Endodermal cell (in vitro differentiated cells): ENCODE measurements around the gene POP7. TPM values are rescaled to one million over a fixed set of nuclear protein-coding genes. Genes with fewer than 3 reads are reported as not detected.

Experiments used
- DNase-seq: peaks from one replicate; pipeline ENCODE4 v3.0.0-alpha.2; 2017
- H3K27ac ChIP-seq: 2 replicates; pipeline ENCODE4 v1.5.1; 2013; ENCODE audit warnings: mild to moderate bottlenecking, low read depth, low read length, moderate library complexity
- H3K27me3 ChIP-seq: 2 replicates; pipeline ENCODE4 v1.6.1; 2013; ENCODE audit warnings: mild to moderate bottlenecking, low read length, moderate library complexity; ENCODE audit not compliant: insufficient read depth, control insufficient read depth, poor library complexity, severe bottlenecking
- H3K36me3 ChIP-seq: 2 replicates; pipeline ENCODE4 v1.7.0; 2013; ENCODE audit warnings: mild to moderate bottlenecking, low read length, moderate library complexity; ENCODE audit not compliant: control insufficient read depth, insufficient read depth
- H3K4me1 ChIP-seq: one replicate; pipeline ENCODE4 v1.7.0; 2013; ENCODE audit warnings: low read length; ENCODE audit not compliant: control insufficient read depth, insufficient read depth
- H3K4me3 ChIP-seq: 2 replicates; pipeline ENCODE4 v1.5.1; 2013; ENCODE audit warnings: mild to moderate bottlenecking, low read length, moderate library complexity
- H3K9ac ChIP-seq: 2 replicates; pipeline ENCODE4 v1.6.1; 2013; ENCODE audit warnings: mild to moderate bottlenecking, low read length, moderate library complexity; ENCODE audit not compliant: poor library complexity, severe bottlenecking; ENCODE audit errors: extremely low read depth
- H3K9me3 ChIP-seq: 2 replicates; pipeline ENCODE4 v1.6.1; 2013; ENCODE audit warnings: mild to moderate bottlenecking, low read length, moderate library complexity; ENCODE audit not compliant: control insufficient read depth
- H3K27ac Mint-ChIP-seq: 2 replicates; pipeline ENCODE4 v1.8.0; 2020; ENCODE audit warnings: mixed read lengths
- H3K27me3 Mint-ChIP-seq: 2 replicates; pipeline ENCODE4 v1.8.0; 2021; ENCODE audit warnings: mild to moderate bottlenecking, mixed read lengths; ENCODE audit not compliant: insufficient read depth
- H3K36me3 Mint-ChIP-seq: 2 replicates; pipeline ENCODE4 v1.8.0; 2020; ENCODE audit warnings: low read depth, mixed read lengths
- H3K4me1 Mint-ChIP-seq: 2 replicates; pipeline ENCODE4 v1.8.0; 2020; ENCODE audit warnings: mixed read lengths
- H3K4me3 Mint-ChIP-seq: 2 replicates; pipeline ENCODE4 v1.8.0; 2020; ENCODE audit warnings: mild to moderate bottlenecking, moderate library complexity, mixed read lengths
- H3K9me3 Mint-ChIP-seq: 2 replicates; pipeline ENCODE4 v1.8.0; 2020; ENCODE audit warnings: mild to moderate bottlenecking, mixed read lengths
- CTCF ChIP-seq: fragments of 200-600 bp; sonication (generic); conservative IDR thresholded peaks from 2 replicates; pipeline ENCODE4 v1.5.0; 2021; ENCODE audit warnings: antibody characterized with exemption, mild to moderate bottlenecking
- WGBS, 2 experiments: methylation state at CpG; one replicate each; pipeline versions ENCODE4 v1.1.5 to v1.1.7; 2013; ENCODE audit warnings: missing lambda C conversion rate in 2 of 2, mixed read lengths in 1 of 2; ENCODE audit not compliant: insufficient coverage in 1 of 2, insufficient read length in 1 of 2; 5-methylcytosine and 5-hydroxymethylcytosine counted together
- total RNA-seq, 2 donors: library from RNA; stranded (reverse); fragmentation: NEBNext Ultra II Directional in 1 of 2; extraction: Animal tissue kit (Norgen Biotek cat#: 25700) in 1 of 2; gene quantifications; 2 replicates in 1 of 2; 3 replicates in 1 of 2; pipeline ENCODE4 v1.2.1, GENCODE V29; 2021

Gene POP7
- total RNA-seq, 2 donors from 2014 or later, result 51.7 to 59.2 TPM

- Histone ChIP-seq H3K4me3 (no peak overlapping the region), H3K27ac (no peak overlapping the region), H3K27me3 (no peaks in the 10 kb centered on the region), H3K4me1 (no peaks in the 10 kb centered on the region), H3K9ac (no peak overlapping the region), H3K9me3 (no peaks in the 10 kb centered on the region), H3K36me3 (no peaks in the 10 kb centered on the region)
- Mint-ChIP-seq H3K27me3 (peaks cover 8% of the 10 kb centered on the region), H3K9me3 (no peaks in the 10 kb centered on the region), H3K4me3 (no peak overlapping the region), H3K4me1 (no peaks in the 10 kb centered on the region), H3K36me3 (no peaks in the 10 kb centered on the region), H3K27ac (no peak overlapping the region)
- 89 to 90% methylated on average over 10 to 11 of the region's 11 CpGs for WGBS, 2 experiments
- TF ChIP-seq CTCF, result no peak
- no peak for DNase-seq
Measured at GRCh38 chr7:100731937-100732636, 26.2 kb downstream of the POP7 start.

- Mint-ChIP-seq H3K27me3 (peaks cover 5% of the 10 kb centered on the region), H3K4me1 (no peaks in the 10 kb centered on the region), H3K9me3 (peaks cover 7% of the 10 kb centered on the region), H3K27ac (no peak overlapping the region), H3K36me3 (peaks cover 2% of the 10 kb centered on the region), H3K4me3 (no peak overlapping the region)
- DNase-seq, result no peak
- Histone ChIP-seq H3K27ac (no peak overlapping the region), H3K4me3 (no peak overlapping the region), H3K27me3 (no peaks in the 10 kb centered on the region), H3K9me3 (no peaks in the 10 kb centered on the region), H3K4me1 (no peaks in the 10 kb centered on the region), H3K36me3 (no peaks in the 10 kb centered on the region), H3K9ac (no peak overlapping the region)
- WGBS, 2 experiments, result 83 to 89% methylated on average over 1 to 7 of the region's 7 CpGs
- TF ChIP-seq CTCF, result no peak
Measured at GRCh38 chr7:100735730-100736129, 29.8 kb downstream of the POP7 start.

GRCh38 chr7:100736671-100737070 lies 30.8 kb downstream of the POP7 start:
- H3K9me3 Mint-ChIP-seq, result peaks cover 7% of the 10 kb centered on the region
- Histone ChIP-seq H3K36me3 (no peaks in the 10 kb centered on the region), H3K27me3 (no peaks in the 10 kb centered on the region), H3K27ac (no peak overlapping the region), H3K4me1 (no peaks in the 10 kb centered on the region), H3K9ac (no peak overlapping the region), H3K4me3 (no peak overlapping the region), H3K9me3 (no peaks in the 10 kb centered on the region)
- TF ChIP-seq CTCF, result no peak
- H3K4me1 Mint-ChIP-seq, result no peaks in the 10 kb centered on the region
- peaks cover 5% of the 10 kb centered on the region for H3K27me3 Mint-ChIP-seq
- no peak overlapping the region for H3K27ac Mint-ChIP-seq
- DNase-seq, result no peak
- 85 to 89% methylated on average over 7 to 13 of the region's 13 CpGs for WGBS, 2 experiments
- peaks cover 2% of the 10 kb centered on the region for H3K36me3 Mint-ChIP-seq
- no peak overlapping the region for H3K4me3 Mint-ChIP-seq
